PC-3 (cell line): ENCODE results near the gene AFF3. TPM values are rescaled to one million over a fixed set of nuclear protein-coding genes. Genes with fewer than 3 reads are reported as not detected.

Experiments used
- ATAC-seq: fragments of 200-7000 bp; cut with Tn5 transposase; 2 replicates; pipeline ENCODE4 v1.9.1; 2020; ENCODE audit warnings: mild to moderate bottlenecking, moderate library complexity
- BruUV-seq: library from RNA; stranded (reverse); fragments of 400-500 nt; replicated peaks from 2 replicates; lab custom pipeline; 2021; lab: Mats Ljungman, UMichigan
- CTCF ChIA-PET: fragments of 300-600 bp; sonication (Branson Sonifier 250); formaldehyde crosslinking; loops from one replicate; lab custom pipeline; 2022; ENCODE audit warnings: antibody characterized with exemption; lab: Charles Lee
- POLR2A ChIA-PET: fragments of 300-600 bp; sonication (Branson Sonifier 250); formaldehyde crosslinking; loops from one replicate; lab custom pipeline; 2022; ENCODE audit warnings: antibody characterized with exemption; ENCODE audit not compliant: unreplicated experiment; lab: Charles Lee
- DNase-seq: peaks from one replicate; pipeline ENCODE4 v3.0.0-alpha.2; 2015
- H2AFZ ChIP-seq: fragments of 300-600 bp; sonication (generic); 2 replicates; pipeline ENCODE4 v1.6.0; 2016; ENCODE audit warnings: antibody characterized with exemption, low read length
- H3F3A ChIP-seq: fragments of 300-600 bp; sonication (generic); one replicate; pipeline ENCODE4 v1.6.0; 2017; ENCODE audit warnings: antibody characterized with exemption, low read length, control low read depth, mild to moderate bottlenecking; ENCODE audit not compliant: unreplicated experiment
- H3K27ac ChIP-seq: fragments of 300-600 bp; sonication (generic); 2 replicates; pipeline ENCODE4 v1.5.1; 2016; ENCODE audit warnings: mild to moderate bottlenecking, low read length
- H3K27me3 ChIP-seq: fragments of 300-600 bp; sonication (generic); 2 replicates; pipeline ENCODE4 v1.6.1; 2016; ENCODE audit warnings: low read length, mixed read lengths
- H3K36me3 ChIP-seq: fragments of 300-600 bp; sonication (generic); 2 replicates; pipeline ENCODE4 v1.6.1; 2016; ENCODE audit warnings: low read depth, mixed run types, low read length, mixed read lengths
- H3K4me1 ChIP-seq: fragments of 300-600 bp; sonication (generic); 2 replicates; pipeline ENCODE4 v1.5.1; 2016; ENCODE audit warnings: low read length; ENCODE audit not compliant: insufficient read depth
- H3K4me2 ChIP-seq: fragments of 300-600 bp; sonication (generic); 2 replicates; pipeline ENCODE4 v1.6.0; 2016; ENCODE audit warnings: low read length
- H3K4me3 ChIP-seq: fragments of 300-600 bp; sonication (generic); 2 replicates; pipeline ENCODE4 v1.5.1; 2016; ENCODE audit warnings: mild to moderate bottlenecking, low read length, mixed read lengths
- H3K79me2 ChIP-seq: fragments of 300-600 bp; sonication (generic); 2 replicates; pipeline ENCODE4 v1.6.1; 2017; ENCODE audit warnings: low read length, mixed read lengths
- H3K9ac ChIP-seq: fragments of 300-600 bp; sonication (generic); 2 replicates; pipeline ENCODE4 v1.6.0; 2016; ENCODE audit warnings: mild to moderate bottlenecking, low read length
- H3K9me2 ChIP-seq: fragments of 300-600 bp; sonication (generic); replicated peaks from 2 replicates; pipeline ENCODE4 v1.6.1; 2016; ENCODE audit warnings: mixed run types, low read length, mixed read lengths
- H3K9me3 ChIP-seq: fragments of 300-600 bp; sonication (generic); 2 replicates; pipeline ENCODE4 v1.6.1; 2016; ENCODE audit warnings: low read length, mixed read lengths
- H4K20me1 ChIP-seq: fragments of 300-600 bp; sonication (generic); 2 replicates; pipeline ENCODE4 v1.6.1; 2016; ENCODE audit warnings: low read length, mixed read lengths
- EZH2 ChIP-seq: fragments of 300-600 bp; sonication (generic); IDR thresholded peaks from one replicate; pipeline ENCODE4 v1.6.1; 2017; ENCODE audit warnings: antibody characterized with exemption, mild to moderate bottlenecking, low read length; ENCODE audit not compliant: unreplicated experiment
- EZH2phosphoT487 ChIP-seq: fragments of 300-600 bp; sonication (generic); IDR thresholded peaks from 2 replicates; pipeline ENCODE4 v1.6.1; 2018; ENCODE audit warnings: mild to moderate bottlenecking, antibody characterized with exemption, low read length, borderline replicate concordance
- intact Hi-C: fragments of 100-400 bp; cut with micrococcal nuclease; formaldehyde crosslinking; loops from 2 replicates; pipeline ENCODE4 v1.9.0; 2023
- total RNA-seq: library from RNA; depleted of rRNA; stranded (reverse); fragments of >200 nt; gene quantifications from 2 replicates; pipeline ENCODE4 v1.2.3, GENCODE V29; 2014
- TF ChIP-seq, protein P1 (sequence below): fragments of 300-600 bp; sonication (generic); conservative IDR thresholded peaks from 2 replicates; pipeline ENCODE4 v1.5.1; 2017; ENCODE audit warnings: antibody characterized with exemption, low read depth, mild to moderate bottlenecking, low read length

Gene AFF3
- total RNA-seq, 1 experiment from 2014 or later, result 0.04 TPM

DNA sequence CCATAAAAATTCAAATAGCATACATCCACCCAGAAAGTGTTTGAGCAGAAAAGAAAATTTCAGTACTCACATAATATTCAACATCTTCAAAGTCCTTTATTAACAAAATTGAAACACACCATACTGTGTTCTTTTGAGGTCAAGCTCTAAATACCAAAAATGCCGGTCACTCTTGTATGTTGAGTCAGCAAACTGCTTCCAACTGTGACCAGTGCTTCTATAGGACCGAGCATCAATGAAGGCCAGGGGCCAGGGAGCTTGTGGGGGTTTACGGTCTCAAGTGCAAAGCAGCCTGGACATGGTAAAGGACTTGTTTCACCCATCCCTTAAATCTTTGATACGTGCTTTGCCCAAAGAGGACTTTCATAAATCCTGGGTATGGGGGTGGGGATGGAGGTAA lies 539.9 kb downstream of the AFF3 start:
- H3K79me2 ChIP-seq, result no peaks in the 10 kb centered on the region
- H3K36me3 ChIP-seq, result no peaks in the 10 kb centered on the region
- H3K9me2 ChIP-seq, result no peaks in the 10 kb centered on the region
- no peaks in the 10 kb centered on the region; the same call in 1 of the 2 replicates for H3K4me1 ChIP-seq
- H3K4me2 ChIP-seq, result no peak overlapping the region
- intact Hi-C loops, result no loop called here
- H3K9me3 ChIP-seq, result no peaks in the 10 kb centered on the region
- BruUV-seq, result no TSS peak
- no peak overlapping the region for H2AFZ ChIP-seq
- H3K27me3 ChIP-seq, result 0 out of 2 replicates have a peak, but pooled peaks cover 3% of the 10 kb centered on the region
- DNase-seq, result peak; percentile 14
- TF ChIP-seq, protein P1, sequence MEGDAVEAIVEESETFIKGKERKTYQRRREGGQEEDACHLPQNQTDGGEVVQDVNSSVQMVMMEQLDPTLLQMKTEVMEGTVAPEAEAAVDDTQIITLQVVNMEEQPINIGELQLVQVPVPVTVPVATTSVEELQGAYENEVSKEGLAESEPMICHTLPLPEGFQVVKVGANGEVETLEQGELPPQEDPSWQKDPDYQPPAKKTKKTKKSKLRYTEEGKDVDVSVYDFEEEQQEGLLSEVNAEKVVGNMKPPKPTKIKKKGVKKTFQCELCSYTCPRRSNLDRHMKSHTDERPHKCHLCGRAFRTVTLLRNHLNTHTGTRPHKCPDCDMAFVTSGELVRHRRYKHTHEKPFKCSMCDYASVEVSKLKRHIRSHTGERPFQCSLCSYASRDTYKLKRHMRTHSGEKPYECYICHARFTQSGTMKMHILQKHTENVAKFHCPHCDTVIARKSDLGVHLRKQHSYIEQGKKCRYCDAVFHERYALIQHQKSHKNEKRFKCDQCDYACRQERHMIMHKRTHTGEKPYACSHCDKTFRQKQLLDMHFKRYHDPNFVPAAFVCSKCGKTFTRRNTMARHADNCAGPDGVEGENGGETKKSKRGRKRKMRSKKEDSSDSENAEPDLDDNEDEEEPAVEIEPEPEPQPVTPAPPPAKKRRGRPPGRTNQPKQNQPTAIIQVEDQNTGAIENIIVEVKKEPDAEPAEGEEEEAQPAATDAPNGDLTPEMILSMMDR, result no peak
- TF ChIP-seq EZH2 (no peak), EZH2phosphoT487 (no peak)
- H4K20me1 ChIP-seq, result no peaks in the 10 kb centered on the region
- H3K4me3 ChIP-seq, result no peak overlapping the region
- no peak overlapping the region for H3K27ac ChIP-seq
- ChIA-PET POLR2A (no interaction called here), CTCF (no interaction called here)
- H3K9ac ChIP-seq, result no peak overlapping the region
- H3F3A ChIP-seq, result no peaks in the 10 kb centered on the region
- ATAC-seq, result no peak

DNA sequence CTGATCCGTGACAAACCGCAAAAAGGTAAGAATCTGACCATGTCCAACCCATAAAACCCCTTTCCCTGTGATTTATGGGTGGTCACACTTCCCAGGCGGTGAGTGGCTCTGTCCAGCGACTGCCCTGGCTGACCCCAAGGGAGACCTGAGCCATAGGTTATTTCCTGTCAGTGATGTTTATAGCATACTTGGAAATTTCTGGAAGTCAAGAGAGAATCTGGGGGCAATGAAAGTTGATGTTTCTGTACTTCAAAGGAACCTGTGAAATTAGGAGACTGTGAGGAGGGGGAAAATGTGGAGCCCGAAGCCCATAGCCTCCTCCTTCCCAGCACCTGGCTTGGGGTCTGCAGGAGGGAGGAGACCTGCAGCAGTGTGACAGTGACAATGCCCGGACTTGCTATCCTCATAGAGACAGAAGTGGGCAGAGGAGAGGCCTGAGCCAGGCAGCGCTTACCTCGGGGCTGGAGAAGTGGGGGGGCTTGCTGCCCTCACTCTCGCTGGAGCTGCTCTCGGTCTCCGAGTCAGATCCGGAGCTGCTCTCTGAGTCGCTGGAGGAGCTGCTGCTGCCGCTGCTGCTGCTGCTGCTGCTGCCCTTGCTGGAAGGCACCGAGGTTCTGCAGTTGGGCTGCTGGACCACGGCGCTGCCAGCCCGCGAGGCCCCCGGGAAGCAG lies 541.3 kb downstream of the AFF3 start:
- ChIA-PET CTCF (no interaction called here), POLR2A (no interaction called here)
- DNase-seq (no peak), ATAC-seq (no peak)
- Histone ChIP-seq H3K9ac (no peak overlapping the region), H3F3A (no peaks in the 10 kb centered on the region), H3K4me3 (no peak overlapping the region), H3K27ac (no peak overlapping the region), H3K9me2 (no peaks in the 10 kb centered on the region), H3K9me3 (no peaks in the 10 kb centered on the region), H3K4me2 (no peak overlapping the region), H2AFZ (no peak overlapping the region), H3K36me3 (no peaks in the 10 kb centered on the region), H3K27me3 (0 out of 2 replicates have a peak, but pooled peaks cover 3% of the 10 kb centered on the region), H4K20me1 (no peaks in the 10 kb centered on the region), H3K79me2 (no peaks in the 10 kb centered on the region), H3K4me1 (no peaks in the 10 kb centered on the region; the same call in 1 of the 2 replicates)
- BruUV-seq, result no TSS peak
- intact Hi-C loops, result no loop called here
- TF ChIP-seq EZH2phosphoT487, result no peak

DNA sequence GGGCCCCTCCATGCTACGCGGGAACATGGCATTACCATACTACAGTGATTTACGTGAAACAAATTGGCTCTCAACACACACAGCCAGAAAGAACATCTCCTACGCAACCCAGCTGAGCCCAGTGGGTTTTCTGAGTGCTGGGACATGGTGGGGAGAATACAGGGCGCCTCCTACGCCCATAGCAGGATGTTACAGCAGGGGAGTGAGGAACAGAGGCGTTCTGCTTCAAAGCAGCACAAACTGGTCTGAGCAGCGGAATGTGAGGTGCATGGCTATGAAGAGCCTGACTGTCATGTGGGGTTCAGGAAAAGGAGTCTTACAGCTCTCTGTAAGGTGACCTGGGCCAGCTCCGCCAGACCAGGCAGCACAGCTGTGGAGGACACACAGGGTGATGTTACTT lies 543.9 kb downstream of the AFF3 start:
- CTCF ChIA-PET, result no interaction called here
- intact Hi-C loops, result no loop called here
- Histone ChIP-seq H3K4me1 (no peaks in the 10 kb centered on the region; the same call in 1 of the 2 replicates), H3F3A (no peaks in the 10 kb centered on the region), H3K4me3 (no peak overlapping the region), H3K9ac (no peak overlapping the region), H3K27me3 (0 out of 2 replicates have a peak, but pooled peaks cover 3% of the 10 kb centered on the region), H3K9me3 (no peaks in the 10 kb centered on the region), H3K27ac (no peak overlapping the region), H3K79me2 (no peaks in the 10 kb centered on the region), H3K36me3 (no peaks in the 10 kb centered on the region), H2AFZ (no peak overlapping the region), H4K20me1 (no peaks in the 10 kb centered on the region), H3K9me2 (no peaks in the 10 kb centered on the region), H3K4me2 (no peak overlapping the region)
- no TSS peak for BruUV-seq
- POLR2A ChIA-PET, result no interaction called here
- DNase-seq, result no peak
- TF ChIP-seq EZH2 (no peak), EZH2phosphoT487 (no peak)
- TF ChIP-seq, protein P1, result no peak
- no peak for ATAC-seq
